Fibroblast of pulmonary artery (primary cell): Measurements from ENCODE around the gene TBX19.

Experiments
- DNase-seq: peaks from one replicate; pipeline ENCODE4 v3.0.0-alpha.2; 2010; ENCODE audit warnings: low read depth
- H3K4me3 ChIP-seq: replicated peaks from 2 replicates; pipeline ENCODE4 v1.5.1; 2011; ENCODE audit warnings: low read depth, mild to moderate bottlenecking, control low read depth, low read length, moderate library complexity
- CTCF ChIP-seq: IDR thresholded peaks from 2 replicates; pipeline ENCODE4 v1.5.1; 2011; ENCODE audit warnings: mild to moderate bottlenecking, control low read depth, low read length, inconsistent platforms; ENCODE audit errors: missing control alignments

TBX19 gene

GRCh38 chr1:168300626-168301025 is 19.9 kb downstream of the TBX19 start:
- no peak for DNase-seq
- TF ChIP-seq CTCF: no peak
- H3K4me3 ChIP-seq: no peak overlapping the region

- peak; percentile 65 for DNase-seq
- no peak overlapping the region for H3K4me3 ChIP-seq
- TF ChIP-seq CTCF: no peak
These were observed 21.1 kb downstream of the TBX19 start for GRCh38 chr1:168301664-168302320.

GRCh38 chr1:168303716-168304540 is 23.3 kb downstream of the TBX19 start:
- no peak overlapping the region for H3K4me3 ChIP-seq
- TF ChIP-seq CTCF: no peak
- DNase-seq: peak; percentile 11

GRCh38 chr1:168304865-168305264 is 24.2 kb downstream of the TBX19 start:
- DNase-seq: no peak
- H3K4me3 ChIP-seq: no peak overlapping the region
- no peak for TF ChIP-seq CTCF

DNA sequence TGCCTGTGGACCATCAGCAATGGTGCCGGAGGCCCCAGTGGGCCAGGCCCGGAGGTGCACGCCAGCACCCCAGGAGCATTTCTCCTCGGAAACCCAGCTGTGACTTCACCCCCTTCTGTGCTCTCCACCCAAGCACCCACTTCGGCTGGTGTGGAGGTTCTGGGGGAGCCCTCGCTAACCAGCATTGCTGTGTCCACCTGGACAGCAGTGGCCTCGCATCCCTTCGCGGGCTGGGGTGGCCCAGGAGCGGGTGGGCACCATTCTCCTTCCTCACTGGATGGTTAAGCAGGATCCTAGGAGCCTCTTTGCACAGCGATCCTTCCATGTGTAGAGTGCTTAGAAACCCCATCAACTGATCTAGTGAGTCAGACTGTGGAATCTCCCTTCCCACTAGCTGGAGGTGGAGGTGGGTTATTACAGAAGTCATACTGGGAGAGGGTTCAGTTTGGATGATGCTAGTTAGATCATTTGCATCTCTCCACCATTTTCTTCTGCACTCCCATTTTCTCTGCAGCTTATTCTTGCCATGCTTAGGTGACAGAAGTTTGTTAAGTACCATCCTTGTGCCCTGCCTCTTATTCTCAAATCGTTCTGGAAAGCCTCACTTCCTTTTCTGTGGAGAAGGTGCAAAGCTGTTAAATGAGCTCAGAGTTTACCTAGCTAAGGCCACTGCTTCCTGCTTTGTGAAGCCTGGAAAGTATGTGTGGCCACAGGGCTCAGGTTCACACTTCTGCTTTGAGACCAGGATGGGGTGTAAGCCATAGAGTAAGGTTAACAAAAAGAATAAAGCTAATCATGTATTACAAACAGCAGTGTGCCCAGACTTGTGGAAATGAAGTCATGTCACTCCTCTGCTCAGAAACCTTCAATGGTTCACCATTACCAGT is 32.3 kb downstream of the TBX19 start:
- no peak for TF ChIP-seq CTCF
- H3K4me3 ChIP-seq: no peak overlapping the region
- DNase-seq: no peak

DNA sequence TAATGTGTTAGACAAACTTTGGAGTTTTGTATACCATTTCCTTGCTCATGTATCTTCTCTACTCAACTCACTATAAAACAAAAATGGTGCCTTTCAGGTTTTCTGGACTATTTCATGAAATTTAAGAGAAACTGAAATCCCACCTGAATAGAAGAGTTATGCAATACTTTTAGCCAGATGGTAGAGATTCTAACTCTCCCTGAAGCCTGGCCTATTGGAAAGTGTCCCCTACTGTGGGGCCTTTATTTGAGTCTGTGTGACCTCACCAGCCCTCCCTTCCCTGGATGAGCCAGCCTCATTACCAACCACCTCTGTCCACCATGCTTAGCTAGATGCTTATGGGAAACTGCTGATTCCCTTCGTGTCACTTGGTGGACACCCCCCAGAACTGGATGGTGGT is 35.5 kb downstream of the TBX19 start:
- no peak overlapping the region for H3K4me3 ChIP-seq
- DNase-seq: no peak
- no peak for TF ChIP-seq CTCF
